Uterus (tissue), 2 donors: Measurements from ENCODE around the gene TMED10.
"Not testable (repeated sequence)": the region's sequence is repeated elsewhere in the genome, so short reads cannot be mapped to it uniquely, and the experiment has no call there.

ENCODE experiments used
- POLR2A ChIP-seq, 2 donors: fragments of 450-650 bp; IDR thresholded peaks; one replicate each; pipeline ENCODE4 v1.6.1; 2016; ENCODE audit warnings: antibody characterized with exemption in 2 of 2, mild to moderate bottlenecking in 1 of 2, moderate library complexity in 1 of 2
- TF ChIP-seq, protein P1 (sequence below), 4 experiments: fragments of 200-600 bp in 2 of 4; fragments of 450-650 bp in 2 of 4; sonication (generic) in 2 of 4; IDR thresholded peaks; one replicate each; pipeline ENCODE4 v1.5.1; 2016 to 2019; ENCODE audit warnings: antibody characterized with exemption in 4 of 4, mild to moderate bottlenecking in 2 of 4, moderate library complexity in 1 of 4

GRCh38 chr14:75182163-75182562 lies 5.8 kb upstream of the TMED10 start:
- TF ChIP-seq, protein P1, sequence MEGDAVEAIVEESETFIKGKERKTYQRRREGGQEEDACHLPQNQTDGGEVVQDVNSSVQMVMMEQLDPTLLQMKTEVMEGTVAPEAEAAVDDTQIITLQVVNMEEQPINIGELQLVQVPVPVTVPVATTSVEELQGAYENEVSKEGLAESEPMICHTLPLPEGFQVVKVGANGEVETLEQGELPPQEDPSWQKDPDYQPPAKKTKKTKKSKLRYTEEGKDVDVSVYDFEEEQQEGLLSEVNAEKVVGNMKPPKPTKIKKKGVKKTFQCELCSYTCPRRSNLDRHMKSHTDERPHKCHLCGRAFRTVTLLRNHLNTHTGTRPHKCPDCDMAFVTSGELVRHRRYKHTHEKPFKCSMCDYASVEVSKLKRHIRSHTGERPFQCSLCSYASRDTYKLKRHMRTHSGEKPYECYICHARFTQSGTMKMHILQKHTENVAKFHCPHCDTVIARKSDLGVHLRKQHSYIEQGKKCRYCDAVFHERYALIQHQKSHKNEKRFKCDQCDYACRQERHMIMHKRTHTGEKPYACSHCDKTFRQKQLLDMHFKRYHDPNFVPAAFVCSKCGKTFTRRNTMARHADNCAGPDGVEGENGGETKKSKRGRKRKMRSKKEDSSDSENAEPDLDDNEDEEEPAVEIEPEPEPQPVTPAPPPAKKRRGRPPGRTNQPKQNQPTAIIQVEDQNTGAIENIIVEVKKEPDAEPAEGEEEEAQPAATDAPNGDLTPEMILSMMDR (IDR thresholded peaks at IDR 0.05), result not testable (repeated sequence)
- not testable (repeated sequence) for TF ChIP-seq POLR2A (IDR thresholded peaks at IDR 0.05)
